ENCODE results near the gene ALPP. TPM values are rescaled to one million over a fixed set of nuclear protein-coding genes. Genes with fewer than 3 reads are reported as not detected.

Gene ALPP
- total RNA-seq, 1 donor from 2014 or later = not detected

GRCh38 chr2:232339121-232340081, 39.1 kb upstream of the ALPP start:
- DNase-seq (ENCODE audit: low read depth) = no peak
- no peak overlapping the region for H3K4me3 ChIP-seq (ENCODE audit: low read depth, low read length)
- TF ChIP-seq CTCF (conservative IDR thresholded peaks at IDR 0.05; ENCODE audit: low read depth, low read length) = no peak

GRCh38 chr2:232340171-232340935, 38.2 kb upstream of the ALPP start:
- TF ChIP-seq CTCF (conservative IDR thresholded peaks at IDR 0.05; ENCODE audit: low read depth, low read length) = no peak
- no peak for DNase-seq (ENCODE audit: low read depth)
- no peak overlapping the region for H3K4me3 ChIP-seq (ENCODE audit: low read depth, low read length)

GRCh38 chr2:232341061-232341738, 37.4 kb upstream of the ALPP start:
- no peak overlapping the region for H3K4me3 ChIP-seq (ENCODE audit: low read depth, low read length)
- TF ChIP-seq CTCF (conservative IDR thresholded peaks at IDR 0.05; ENCODE audit: low read depth, low read length) = no peak
- no peak for DNase-seq (ENCODE audit: low read depth)

GRCh38 chr2:232341739-232342126, 36.8 kb upstream of the ALPP start:
- DNase-seq (ENCODE audit: low read depth) = no peak
- TF ChIP-seq CTCF (conservative IDR thresholded peaks at IDR 0.05; ENCODE audit: low read depth, low read length) = no peak
- no peak overlapping the region for H3K4me3 ChIP-seq (ENCODE audit: low read depth, low read length)

GRCh38 chr2:232342635-232343565, 35.7 kb upstream of the ALPP start:
- no peak for DNase-seq (ENCODE audit: low read depth)
- no peak overlapping the region for H3K4me3 ChIP-seq (ENCODE audit: low read depth, low read length)
- no peak for TF ChIP-seq CTCF (conservative IDR thresholded peaks at IDR 0.05; ENCODE audit: low read depth, low read length)

GRCh38 chr2:232343821-232344220, 34.7 kb upstream of the ALPP start:
- no peak overlapping the region for H3K4me3 ChIP-seq (ENCODE audit: low read depth, low read length)
- TF ChIP-seq CTCF (conservative IDR thresholded peaks at IDR 0.05; ENCODE audit: low read depth, low read length) = no peak
- DNase-seq (ENCODE audit: low read depth) = no peak

Measured in epithelial cell of proximal tubule (primary cell).